Hepatocyte (in vitro differentiated cells): Measurements from ENCODE around the gene DDX54.

Experiments used
- EZH2 ChIP-seq: fragments of 200-600 bp; sonication (generic); IDR thresholded peaks from 2 replicates; pipeline ENCODE4 v1.6.1; 2016; ENCODE audit warnings: antibody characterized with exemption, mild to moderate bottlenecking, borderline replicate concordance
- EZH2phosphoT487 ChIP-seq: fragments of 200-600 bp; sonication (generic); IDR thresholded peaks from one replicate; pipeline ENCODE4 v1.6.1; 2018; ENCODE audit warnings: antibody characterized with exemption, mild to moderate bottlenecking, low read depth, moderate library complexity; ENCODE audit not compliant: unreplicated experiment, severe bottlenecking
- TF ChIP-seq, protein P1 (sequence below): fragments of 200-600 bp; sonication (generic); IDR thresholded peaks from 2 replicates; pipeline ENCODE4 v1.5.1; 2016; ENCODE audit warnings: antibody characterized with exemption, mild to moderate bottlenecking; ENCODE audit not compliant: poor library complexity

DNA sequence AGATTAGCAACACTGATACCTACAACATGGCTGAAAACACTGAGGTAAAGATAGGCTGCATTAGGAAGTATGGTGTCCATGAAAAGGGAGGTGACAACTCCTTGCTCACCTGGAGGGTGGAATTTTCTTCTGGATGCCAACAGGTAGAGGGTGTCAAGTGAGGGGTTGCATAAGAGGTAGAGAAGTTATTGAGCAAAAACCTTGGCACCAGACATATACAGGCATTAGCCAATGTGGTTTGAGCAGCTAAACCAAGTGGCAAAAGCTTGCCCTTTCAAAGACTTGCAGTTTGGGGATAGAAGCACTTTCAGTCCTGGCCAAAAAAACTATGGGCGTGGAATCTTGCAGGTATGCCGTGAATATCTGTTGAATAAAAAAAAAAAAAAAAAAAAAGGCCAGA lies 4.1 kb upstream of the DDX54 start:
- TF ChIP-seq, protein P1, sequence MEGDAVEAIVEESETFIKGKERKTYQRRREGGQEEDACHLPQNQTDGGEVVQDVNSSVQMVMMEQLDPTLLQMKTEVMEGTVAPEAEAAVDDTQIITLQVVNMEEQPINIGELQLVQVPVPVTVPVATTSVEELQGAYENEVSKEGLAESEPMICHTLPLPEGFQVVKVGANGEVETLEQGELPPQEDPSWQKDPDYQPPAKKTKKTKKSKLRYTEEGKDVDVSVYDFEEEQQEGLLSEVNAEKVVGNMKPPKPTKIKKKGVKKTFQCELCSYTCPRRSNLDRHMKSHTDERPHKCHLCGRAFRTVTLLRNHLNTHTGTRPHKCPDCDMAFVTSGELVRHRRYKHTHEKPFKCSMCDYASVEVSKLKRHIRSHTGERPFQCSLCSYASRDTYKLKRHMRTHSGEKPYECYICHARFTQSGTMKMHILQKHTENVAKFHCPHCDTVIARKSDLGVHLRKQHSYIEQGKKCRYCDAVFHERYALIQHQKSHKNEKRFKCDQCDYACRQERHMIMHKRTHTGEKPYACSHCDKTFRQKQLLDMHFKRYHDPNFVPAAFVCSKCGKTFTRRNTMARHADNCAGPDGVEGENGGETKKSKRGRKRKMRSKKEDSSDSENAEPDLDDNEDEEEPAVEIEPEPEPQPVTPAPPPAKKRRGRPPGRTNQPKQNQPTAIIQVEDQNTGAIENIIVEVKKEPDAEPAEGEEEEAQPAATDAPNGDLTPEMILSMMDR = no peak
- no peak for TF ChIP-seq EZH2phosphoT487
- TF ChIP-seq EZH2 = no peak
